GM12878 (cell line): ENCODE data around the gene CIDEA. TPM values are rescaled to one million over a fixed set of nuclear protein-coding genes. Genes with fewer than 3 reads are reported as not detected.

Experiments
- ATAC-seq: fragments of 200-7000 bp; cut with Tn5 transposase; 3 replicates; pipeline ENCODE4 v1.9.1; 2020; ENCODE audit warnings: mild to moderate bottlenecking, moderate library complexity
- BruUV-seq: library from RNA; stranded (reverse); fragments of 400-500 nt; replicated peaks from 2 replicates; lab custom pipeline; 2021; lab: Mats Ljungman, UMichigan
- CTCF ChIA-PET: fragments of 300-600 bp; sonication (Branson Sonifier 250); formaldehyde crosslinking; extraction: SDS; loops from one replicate; lab custom pipeline; 2021; ENCODE audit warnings: inconsistent platforms; lab: Yijun Ruan, JAX
- POLR2A ChIA-PET: fragments of 350-600 bp; formaldehyde crosslinking; extraction: SDS; loops from one replicate; lab custom pipeline; 2021; ENCODE audit warnings: inconsistent platforms; lab: Charles Lee
- RAD21 ChIA-PET: fragments of 300-600 bp; sonication (Branson Sonifier 250); formaldehyde crosslinking; loops from one replicate; lab custom pipeline; 2023; ENCODE audit warnings: antibody characterized with exemption; ENCODE audit not compliant: unreplicated experiment; lab: Charles Lee
- SMC1A ChIA-PET: fragments of 300-600 bp; sonication (Branson Sonifier 250); formaldehyde crosslinking; loops from one replicate; lab custom pipeline; 2023; ENCODE audit not compliant: unreplicated experiment, uncharacterized antibody; lab: Charles Lee
- DNase-seq: peaks from one replicate; pipeline ENCODE4 v3.0.0-alpha.2; 2011; ENCODE audit warnings: low read depth, low spot score
- FAIRE-seq: peaks from 3 replicates; lab custom pipeline; 2011; peaks lifted over from hg19 to GRCh38; lab: Jason Lieb, UNC
- H2AFZ ChIP-seq: 2 replicates; pipeline ENCODE4 v1.6.0; 2011; ENCODE audit warnings: low read depth, low read length, control low read depth; ENCODE audit not compliant: control insufficient read depth
- H3K27ac ChIP-seq: 2 replicates; pipeline ENCODE4 v1.5.1; 2011; ENCODE audit warnings: control low read depth; ENCODE audit not compliant: control insufficient read depth, insufficient read depth
- H3K27me3 ChIP-seq, 2 experiments: replicated peaks in 1 of 2; 2 replicates each; pipeline versions ENCODE4 v1.6.0 to v1.6.1; 2011; ENCODE audit warnings: low read length in 1 of 2; ENCODE audit not compliant: control insufficient read depth in 2 of 2, insufficient read depth in 2 of 2
- H3K36me3 ChIP-seq, 2 experiments: 2 replicates each; pipeline ENCODE4 v1.5.1; 2011; ENCODE audit warnings: low read length in 1 of 2; ENCODE audit not compliant: control insufficient read depth in 2 of 2, insufficient read depth in 2 of 2
- H3K4me1 ChIP-seq: 2 replicates; pipeline ENCODE4 v1.6.1; 2011; ENCODE audit warnings: mild to moderate bottlenecking, low read length, moderate library complexity, mixed read lengths; ENCODE audit not compliant: control insufficient read depth, insufficient read depth
- H3K4me2 ChIP-seq: 2 replicates; pipeline ENCODE4 v1.6.0; 2011; ENCODE audit warnings: control low read depth; ENCODE audit not compliant: control insufficient read depth, insufficient read depth
- H3K4me3 ChIP-seq: fragments of 200-600 bp; sonication (generic); 2 replicates; pipeline ENCODE4 v1.5.1; 2016
- H3K79me2 ChIP-seq: 2 replicates; pipeline ENCODE4 v1.6.0; 2011; ENCODE audit warnings: low read length; ENCODE audit not compliant: control insufficient read depth, insufficient read depth
- H3K9ac ChIP-seq: 2 replicates; pipeline ENCODE4 v1.8.0; 2011; ENCODE audit warnings: low read length, control low read depth, mixed read lengths; ENCODE audit not compliant: control insufficient read depth, insufficient read depth
- H3K9me3 ChIP-seq: replicated peaks from 3 replicates; pipeline ENCODE4 v1.5.1; 2011; ENCODE audit warnings: mild to moderate bottlenecking, low read length; ENCODE audit not compliant: control insufficient read depth, insufficient read depth
- H4K20me1 ChIP-seq: 2 replicates; pipeline ENCODE4 v1.6.0; 2011; ENCODE audit not compliant: control insufficient read depth, insufficient read depth
- ATF2 ChIP-seq: IDR thresholded peaks from 2 replicates; pipeline ENCODE4 v1.6.1; 2012; ENCODE audit warnings: low read length, inconsistent platforms
- CEBPB ChIP-seq, 2 experiments: fragments of 150-350 bp in 1 of 2; IDR thresholded peaks; 2 replicates each; pipeline ENCODE4 v1.6.1; 2012 to 2014; ENCODE audit warnings: low read depth in 2 of 2, low read length in 2 of 2, borderline replicate concordance in 1 of 2, inconsistent platforms in 1 of 2
- EP300 ChIP-seq, 2 experiments: fragments of 150-350 bp in 1 of 2; IDR thresholded peaks; 2 replicates each; pipeline ENCODE4 v1.6.1; 2011 to 2012; ENCODE audit warnings: low read depth in 2 of 2, low read length in 2 of 2, borderline replicate concordance in 1 of 2, improper control_type of control experiment in 1 of 2, inconsistent platforms in 1 of 2; ENCODE audit not compliant: control insufficient read depth in 1 of 2
- FOXK2 ChIP-seq: fragments of 450-650 bp; IDR thresholded peaks from 2 replicates; pipeline ENCODE4 v1.6.1; 2017; ENCODE audit warnings: mild to moderate bottlenecking, moderate library complexity
- NFYA ChIP-seq: IDR thresholded peaks from 2 replicates; pipeline ENCODE4 v1.6.1; 2011; ENCODE audit warnings: low read depth, mild to moderate bottlenecking, low read length, improper control_type of control experiment, borderline replicate concordance
- PAX8 ChIP-seq: fragments of 450-650 bp; IDR thresholded peaks from 2 replicates; pipeline ENCODE4 v1.6.1; 2017; ENCODE audit warnings: mild to moderate bottlenecking, moderate library complexity
- PBX3 ChIP-seq: IDR thresholded peaks from 2 replicates; pipeline ENCODE4 v1.6.1; 2011; ENCODE audit warnings: mild to moderate bottlenecking, low read depth, low read length, moderate library complexity; ENCODE audit not compliant: insufficient replicate concordance
- POLR2AphosphoS2 ChIP-seq: IDR thresholded peaks from 2 replicates; pipeline ENCODE4 v1.6.1; 2011; ENCODE audit warnings: low read depth, mild to moderate bottlenecking, low read length, improper control_type of control experiment, moderate library complexity
- SRF ChIP-seq, 2 experiments: IDR thresholded peaks; 2 replicates each; pipeline ENCODE4 v1.6.1; 2011; ENCODE audit warnings: low read depth in 2 of 2, low read length in 2 of 2, mild to moderate bottlenecking in 1 of 2, moderate library complexity in 1 of 2
- TAF1 ChIP-seq: IDR thresholded peaks from 2 replicates; pipeline ENCODE4 v1.6.1; 2011; ENCODE audit warnings: mild to moderate bottlenecking, low read depth, low read length, borderline replicate concordance
- TBL1XR1 ChIP-seq: IDR thresholded peaks from 2 replicates; pipeline ENCODE4 v1.6.1; 2012; ENCODE audit warnings: low read depth, low read length, improper control_type of control experiment
- TCF12 ChIP-seq: IDR thresholded peaks from 2 replicates; pipeline ENCODE4 v1.6.1; 2011; ENCODE audit warnings: low read depth, mild to moderate bottlenecking, low read length
- YY1 ChIP-seq: IDR thresholded peaks from 2 replicates; pipeline ENCODE4 v1.6.1; 2011; ENCODE audit warnings: low read depth, mild to moderate bottlenecking, low read length
- WGBS: methylation state at CpG from one replicate; pipeline ENCODE4 v1.1.6; 2016; ENCODE audit warnings: low lambda C conversion rate; ENCODE audit not compliant: insufficient replicate concordance, insufficient coverage; ENCODE audit errors: missing lambda C conversion rate; 5-methylcytosine and 5-hydroxymethylcytosine counted together
- in situ Hi-C: fragments of 300-500 bp; cut with MboI; formaldehyde crosslinking; loops from 9 replicates; pipeline ENCODE4 v1.14.3; 2018; ENCODE audit warnings: mixed read lengths
- intact Hi-C: fragments of 100-400 bp; cut with micrococcal nuclease; formaldehyde crosslinking; loops from one replicate; pipeline ENCODE4 v1.14.2; 2022; ENCODE audit not compliant: unreplicated experiment
- polyA plus RNA-seq, 11 experiments: library from polyadenylated mRNA; depleted of rRNA in 4 of 11; unstranded in 6 of 11; stranded (reverse) in 5 of 11; fragments of >200 nt; fragmentation: Nextera tagmentation in 4 of 11; fragmentation: Illumina TruSeq in 1 of 11; extraction: Ambion mirVana in 4 of 11; extraction: Trizol in 1 of 11; gene quantifications; 1 replicate in 1 of 11; 2 replicates in 10 of 11; pipeline versions ENCODE4 v1.2.1 to v1.2.3, GENCODE V29; 2011 to 2016; ENCODE audit warnings: inconsistent platforms in 2 of 11, missing spikeins in 2 of 11, low read depth in 1 of 11
- total RNA-seq, 4 experiments: library from RNA; depleted of rRNA in 3 of 4; stranded (reverse); fragments of >200 nt in 3 of 4; fragmentation: Illumina TruSeq in 1 of 4; extraction: Trizol in 1 of 4; gene quantifications; 2 replicates each; pipeline versions ENCODE4 v1.2.1 to v1.2.3, GENCODE V29; 2013 to 2021

CIDEA gene
- total and polyA plus RNA-seq, 10 of the 15 experiments (the other 5 are each of a cell fraction or from before 2014, with no cell fraction given) = not detected

GRCh38 chr18:12295389-12296086, 41.4 kb downstream of the CIDEA start:
- H3K4me1 ChIP-seq = no peaks in the 10 kb centered on the region
- no peak overlapping the region for H3K4me3 ChIP-seq
- no peak overlapping the region for H3K9ac ChIP-seq
- no peaks in the 10 kb centered on the region for H3K79me2 ChIP-seq
- no peak for DNase-seq
- intact Hi-C loops = no loop called here
- no peak overlapping the region for H3K4me2 ChIP-seq
- ChIA-PET POLR2A (no interaction called here), CTCF (no interaction called here), RAD21 (no interaction called here), SMC1A (no interaction called here)
- no peak for FAIRE-seq
- no peaks in the 10 kb centered on the region for H3K27me3 ChIP-seq
- 53% methylated on average over 16 of the region's 18 CpGs for WGBS
- H3K36me3 ChIP-seq = no peaks in the 10 kb centered on the region
- in situ Hi-C loops = no loop called here
- ATAC-seq = no peak
- H2AFZ ChIP-seq = no peak overlapping the region
- H4K20me1 ChIP-seq = no peaks in the 10 kb centered on the region
- no peak for TF ChIP-seq NFYA
- no peak for TF ChIP-seq SRF (IDR thresholded peaks at IDR 0.05; ENCODE audit: low read depth in 2 of 2, low read length in 2 of 2)
- TF ChIP-seq TAF1 = no peak
- no TSS peak for BruUV-seq
- H3K27ac ChIP-seq = no peak overlapping the region
- no peaks in the 10 kb centered on the region for H3K9me3 ChIP-seq

- Histone ChIP-seq H3K4me2 (no peak overlapping the region), H4K20me1 (no peaks in the 10 kb centered on the region), H3K79me2 (no peaks in the 10 kb centered on the region), H3K9ac (no peak overlapping the region), H3K4me1 (no peaks in the 10 kb centered on the region), H3K4me3 (no peak overlapping the region), H3K9me3 (no peaks in the 10 kb centered on the region), H3K27ac (no peak overlapping the region), H2AFZ (no peak overlapping the region), H3K36me3 (no peaks in the 10 kb centered on the region), H3K27me3 (no peaks in the 10 kb centered on the region)
- intact Hi-C loops (no loop called here), in situ Hi-C loops (no loop called here)
- POLR2A ChIA-PET = no interaction called here
- RAD21 ChIA-PET = no interaction called here
- FAIRE-seq (no peak), DNase-seq (no peak), ATAC-seq (no peak)
- no TSS peak for BruUV-seq
- CTCF ChIA-PET = no interaction called here
- SMC1A ChIA-PET = no interaction called here
- 17% methylated on average over 3 of the region's 3 CpGs for WGBS
- no peak for TF ChIP-seq CEBPB (IDR thresholded peaks at IDR 0.05; ENCODE audit: borderline replicate concordance in 1 of 2, low read depth in 2 of 2, low read length in 2 of 2)
- TF ChIP-seq YY1 = no peak
- TF ChIP-seq PBX3 = no peak
- TF ChIP-seq TBL1XR1 = no peak
- no peak for TF ChIP-seq FOXK2
- no peak for TF ChIP-seq PAX8
- TF ChIP-seq ATF2 = no peak
- no peak for TF ChIP-seq EP300 (IDR thresholded peaks at IDR 0.05; ENCODE audit: borderline replicate concordance in 1 of 2, control insufficient read depth in 1 of 2, low read depth in 2 of 2, low read length in 2 of 2)
- TF ChIP-seq TCF12 = no peak
- no peak for TF ChIP-seq POLR2AphosphoS2
These were observed 41.9 kb downstream of the CIDEA start for GRCh38 chr18:12296087-12296403.
